GM18499 (cell line): ENCODE results near the gene POLG2.
"Not testable (repeated sequence)": the region's sequence is repeated elsewhere in the genome, so short reads cannot be mapped to it uniquely, and the experiment has no call there.

ENCODE experiments used
- ATAC-seq: cut with Tn5 transposase; IDR thresholded peaks from one replicate; pipeline ENCODE4 v1.9.1; 2021; ENCODE audit warnings: moderate number of reproducible peaks; ENCODE audit not compliant: insufficient read depth, unreplicated experiment

POLG2 gene

DNA sequence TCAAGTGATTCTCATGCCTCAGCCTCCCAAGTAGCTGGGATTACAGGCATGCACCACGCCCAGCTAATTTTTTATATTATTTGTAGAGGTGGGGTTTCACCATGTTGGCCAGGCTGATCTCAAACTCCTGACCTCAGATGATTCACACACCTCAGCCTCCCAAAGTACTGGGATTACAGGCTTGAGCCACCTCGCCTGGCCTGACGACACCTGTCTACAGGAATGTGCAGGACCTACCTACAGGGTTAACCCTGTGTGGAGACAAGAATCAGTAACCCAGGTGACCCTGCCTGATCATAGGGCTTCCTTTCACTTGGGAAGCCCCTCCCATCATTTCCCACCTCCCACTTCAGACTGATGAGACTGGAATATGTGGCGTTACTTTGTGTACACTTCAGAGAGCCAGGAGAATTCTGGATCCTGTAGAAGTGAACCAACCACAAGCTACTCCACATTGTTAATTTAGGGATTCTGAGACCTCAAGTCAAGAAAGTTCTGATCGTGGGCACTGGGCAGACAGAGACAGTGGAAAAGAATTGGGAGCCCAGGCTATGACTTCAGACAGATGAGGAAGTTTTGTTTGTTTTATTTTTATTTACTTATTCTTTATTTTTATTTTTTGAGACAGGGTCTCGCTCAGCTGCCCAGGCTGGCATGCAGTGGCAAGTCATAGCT, 53.6 kb downstream of the POLG2 start:
- no peak for ATAC-seq

DNA sequence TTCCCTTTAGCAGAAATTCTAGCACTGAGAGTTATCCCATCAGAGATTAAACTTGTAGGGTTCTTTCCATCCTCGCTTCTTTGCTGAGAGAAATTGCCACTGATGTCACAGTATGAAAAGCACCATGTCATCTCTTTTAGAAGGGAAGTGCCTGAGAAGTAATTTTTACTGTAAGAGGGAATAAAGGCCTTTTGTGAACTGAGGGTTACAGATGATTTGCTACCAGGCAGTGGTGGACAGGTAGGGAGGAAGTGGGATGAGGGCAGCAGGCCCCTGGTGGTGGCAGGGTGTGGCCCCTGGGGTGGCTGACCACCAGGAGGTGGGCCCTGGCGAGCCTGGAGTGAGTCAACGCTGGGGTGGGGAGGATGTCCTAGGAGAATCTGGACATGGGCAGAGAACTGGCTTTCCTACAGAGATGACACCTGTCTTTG, 54.3 kb downstream of the POLG2 start:
- no peak for ATAC-seq

DNA sequence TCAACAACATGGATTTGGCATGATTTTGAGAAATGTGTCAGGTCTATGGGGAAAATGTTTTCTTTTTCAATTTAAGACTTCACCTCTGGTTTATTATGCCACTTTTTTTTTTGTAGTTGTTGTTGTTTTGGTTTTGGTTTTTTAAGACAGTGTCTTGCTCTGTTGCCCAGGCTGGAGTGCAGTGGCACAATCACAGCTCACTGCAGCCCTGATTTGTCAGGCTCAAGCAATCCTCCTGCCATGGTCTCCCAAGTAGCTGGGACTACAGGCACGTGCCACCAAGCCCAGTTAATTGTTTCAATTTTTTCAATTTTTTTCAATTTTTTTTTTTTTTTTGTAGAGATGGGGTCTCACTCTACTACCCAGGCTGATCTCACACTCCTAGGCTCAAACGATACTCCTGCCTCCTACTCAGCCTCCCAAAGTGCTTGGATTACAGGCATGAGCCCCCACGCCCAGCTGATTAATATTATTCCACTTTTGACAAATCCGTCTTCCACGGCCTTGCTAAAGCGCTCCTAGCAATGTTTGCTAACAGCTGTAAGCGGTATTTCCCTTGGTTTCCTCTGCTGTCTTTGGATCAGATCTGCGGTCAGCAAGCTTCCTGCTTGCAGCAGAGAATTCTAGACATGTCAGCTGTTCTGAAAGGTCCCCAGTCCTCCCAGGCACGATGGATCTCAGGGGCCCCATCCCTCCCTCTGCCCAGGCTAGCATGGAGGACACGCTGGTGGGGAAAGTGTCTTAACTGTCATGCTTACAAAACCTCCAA, 54.9 kb downstream of the POLG2 start:
- no peak for ATAC-seq

DNA sequence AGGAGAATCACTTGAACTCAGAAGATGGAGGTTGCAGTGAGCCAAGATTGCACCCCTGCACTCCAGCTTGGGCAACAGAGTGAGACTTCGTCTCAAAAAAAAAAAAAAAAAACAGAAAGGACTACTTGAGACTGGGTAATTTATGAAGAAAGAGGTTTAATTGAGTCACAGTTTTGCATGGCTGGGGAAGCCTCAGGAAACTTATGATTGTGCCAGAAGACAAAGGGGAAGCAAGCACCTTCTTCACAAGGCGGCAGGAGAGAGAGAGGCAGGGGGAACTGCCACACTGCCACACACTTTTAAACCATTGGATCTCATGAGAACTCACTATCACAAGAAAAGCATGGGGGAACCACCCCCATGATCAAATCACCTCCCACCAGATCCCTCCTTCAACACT, 56.9 kb downstream of the POLG2 start:
- no peak for ATAC-seq

- not testable (repeated sequence) for ATAC-seq
Observed at GRCh38 chr17:64439521-64439920, 57.3 kb downstream of the POLG2 start.

DNA sequence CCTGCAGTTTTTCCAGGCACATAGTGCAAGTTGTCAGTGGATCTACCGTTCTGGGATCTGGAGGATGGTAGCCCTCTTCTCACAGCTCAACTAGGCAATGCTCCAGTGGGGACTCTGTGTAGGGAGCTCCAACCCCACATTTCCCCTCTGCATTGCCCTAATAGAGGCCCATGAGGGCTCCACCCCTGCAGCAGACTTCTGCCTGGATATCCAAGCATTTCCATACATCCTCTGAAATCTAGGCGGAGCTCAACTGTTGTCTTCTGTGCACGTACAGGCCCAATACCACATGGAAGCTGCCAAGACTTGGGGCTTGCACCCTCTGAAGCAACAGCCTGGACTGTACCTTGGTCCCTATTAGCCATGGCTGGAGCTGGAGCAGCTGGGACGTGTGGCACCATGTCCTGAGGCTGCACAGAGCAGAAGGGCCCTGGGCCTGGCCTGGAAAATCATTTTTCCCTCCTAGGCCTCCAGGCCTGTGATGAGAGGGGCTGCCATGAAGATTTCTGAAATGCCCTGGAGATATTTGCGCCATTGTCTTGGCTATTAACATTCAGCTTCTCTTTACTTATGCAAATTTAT, 58.8 kb downstream of the POLG2 start:
- ATAC-seq, result no peak

GRCh38 chr17:64431534-64431933, 65.3 kb downstream of the POLG2 start:
- ATAC-seq, result no peak

GRCh38 chr17:64430036-64430435, 66.8 kb downstream of the POLG2 start:
- ATAC-seq, result not testable (repeated sequence)

- no peak for ATAC-seq
Observed at GRCh38 chr17:64428406-64428805, 68.4 kb downstream of the POLG2 start.
